ENCODE data around the gene FGFBP2.

The FGFBP2 gene

DNA sequence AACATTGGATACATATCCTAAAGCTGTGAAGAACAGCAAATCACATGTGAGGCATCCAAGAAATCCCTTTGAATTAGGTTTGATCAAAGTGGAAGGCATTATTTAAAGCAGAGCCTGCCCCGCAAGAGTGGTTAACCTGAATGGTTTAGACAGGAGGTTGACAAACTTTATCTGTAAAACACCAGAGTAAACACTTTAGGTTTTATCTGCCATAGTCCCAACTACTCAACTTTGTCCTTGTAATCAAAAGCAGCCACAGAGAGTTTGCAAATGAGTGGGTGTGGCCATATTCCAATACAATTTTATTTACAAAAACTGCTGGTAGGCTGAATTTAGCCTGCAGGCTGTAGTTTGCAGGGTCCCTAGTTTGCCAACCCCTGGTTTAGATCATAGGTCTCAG lies 25.2 kb upstream of the FGFBP2 start:
- FAIRE-seq (no peak), DNase-seq (ENCODE audit: insufficient read length, low spot score) (no peak)
- TF ChIP-seq, protein P1, sequence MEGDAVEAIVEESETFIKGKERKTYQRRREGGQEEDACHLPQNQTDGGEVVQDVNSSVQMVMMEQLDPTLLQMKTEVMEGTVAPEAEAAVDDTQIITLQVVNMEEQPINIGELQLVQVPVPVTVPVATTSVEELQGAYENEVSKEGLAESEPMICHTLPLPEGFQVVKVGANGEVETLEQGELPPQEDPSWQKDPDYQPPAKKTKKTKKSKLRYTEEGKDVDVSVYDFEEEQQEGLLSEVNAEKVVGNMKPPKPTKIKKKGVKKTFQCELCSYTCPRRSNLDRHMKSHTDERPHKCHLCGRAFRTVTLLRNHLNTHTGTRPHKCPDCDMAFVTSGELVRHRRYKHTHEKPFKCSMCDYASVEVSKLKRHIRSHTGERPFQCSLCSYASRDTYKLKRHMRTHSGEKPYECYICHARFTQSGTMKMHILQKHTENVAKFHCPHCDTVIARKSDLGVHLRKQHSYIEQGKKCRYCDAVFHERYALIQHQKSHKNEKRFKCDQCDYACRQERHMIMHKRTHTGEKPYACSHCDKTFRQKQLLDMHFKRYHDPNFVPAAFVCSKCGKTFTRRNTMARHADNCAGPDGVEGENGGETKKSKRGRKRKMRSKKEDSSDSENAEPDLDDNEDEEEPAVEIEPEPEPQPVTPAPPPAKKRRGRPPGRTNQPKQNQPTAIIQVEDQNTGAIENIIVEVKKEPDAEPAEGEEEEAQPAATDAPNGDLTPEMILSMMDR (IDR thresholded peaks at IDR 0.05; ENCODE audit: insufficient read depth, missing control alignments), result no peak

DNA sequence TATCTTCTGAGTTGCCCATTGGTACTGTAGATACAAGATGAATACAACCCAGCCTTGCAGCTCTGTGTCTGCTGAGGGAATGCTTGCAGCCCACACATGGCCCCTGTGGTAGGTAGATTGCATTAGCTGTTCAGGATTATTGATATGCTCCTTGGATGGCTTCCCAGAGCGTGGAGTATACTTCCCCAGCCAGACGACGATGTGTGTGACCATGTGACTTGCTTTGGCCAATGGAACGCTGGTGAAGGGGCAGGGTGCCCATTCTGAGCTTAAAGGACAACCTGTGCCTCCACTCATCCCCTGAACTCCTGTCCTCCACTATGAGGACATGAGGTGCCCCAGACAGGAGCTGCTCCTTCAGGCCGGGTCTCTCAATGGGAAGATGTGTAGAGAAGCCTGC lies 23.9 kb upstream of the FGFBP2 start:
- TF ChIP-seq, protein P1 (IDR thresholded peaks at IDR 0.05; ENCODE audit: insufficient read depth, missing control alignments), result no peak
- FAIRE-seq (no peak), DNase-seq (ENCODE audit: insufficient read length, low spot score) (no peak)

DNA sequence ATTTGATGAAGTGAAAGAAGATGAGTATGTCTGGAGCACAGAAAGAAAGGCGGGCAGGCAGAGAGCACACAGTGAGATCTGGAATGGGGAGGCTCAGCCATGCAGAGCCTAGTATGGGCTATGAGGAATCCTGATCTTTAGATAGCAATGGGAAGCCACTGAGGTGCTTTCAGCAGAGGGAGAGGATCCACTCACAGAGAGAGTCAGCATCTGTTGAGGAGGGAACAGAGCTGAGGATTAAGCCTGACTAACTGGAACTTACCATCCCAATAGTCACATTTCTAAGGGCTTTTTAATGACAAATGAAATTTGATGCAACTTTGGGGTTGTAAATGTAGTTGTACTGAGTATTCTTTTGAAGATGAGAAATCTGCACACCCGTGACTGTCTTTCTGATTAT lies 20.6 kb upstream of the FGFBP2 start:
- DNase-seq (ENCODE audit: insufficient read length, low spot score), result no peak
- TF ChIP-seq, protein P1 (IDR thresholded peaks at IDR 0.05; ENCODE audit: insufficient read depth, missing control alignments), result no peak
- no peak for FAIRE-seq

DNA sequence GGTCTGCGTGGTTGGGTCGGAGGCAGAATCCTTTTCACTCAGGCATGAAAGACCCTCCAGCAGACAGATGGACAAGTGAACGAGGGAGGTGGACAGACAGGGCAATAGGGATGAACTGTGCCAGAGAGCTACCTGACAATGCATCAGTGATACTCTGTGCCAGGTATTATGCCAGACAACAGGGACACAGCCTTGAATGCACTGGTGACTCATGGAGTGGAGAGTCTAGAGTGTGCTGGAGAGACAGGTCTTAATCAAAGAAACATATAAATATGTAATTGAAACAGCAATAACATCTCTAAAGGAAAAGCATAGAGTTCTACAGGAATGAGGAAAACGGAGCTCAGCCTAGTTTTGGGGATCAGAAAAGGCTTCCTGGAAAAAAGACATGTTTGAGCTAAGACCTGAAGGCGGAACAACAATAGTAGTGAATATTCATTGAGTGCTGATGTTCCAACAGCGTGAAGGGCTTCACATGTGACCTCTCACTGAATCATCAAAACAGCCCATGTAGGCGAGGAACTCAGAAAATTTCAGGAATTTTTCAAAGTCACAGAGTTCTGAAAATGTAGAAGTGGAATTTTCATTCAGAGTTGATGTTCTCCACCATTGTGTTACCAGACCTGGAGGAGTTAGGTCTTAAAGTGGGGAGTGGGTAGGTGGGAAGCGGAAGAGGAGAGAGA lies 20.0 kb upstream of the FGFBP2 start:
- no peak for FAIRE-seq
- TF ChIP-seq, protein P1 (IDR thresholded peaks at IDR 0.05; ENCODE audit: insufficient read depth, missing control alignments), result no peak
- no peak for DNase-seq (ENCODE audit: insufficient read length, low spot score)

DNA sequence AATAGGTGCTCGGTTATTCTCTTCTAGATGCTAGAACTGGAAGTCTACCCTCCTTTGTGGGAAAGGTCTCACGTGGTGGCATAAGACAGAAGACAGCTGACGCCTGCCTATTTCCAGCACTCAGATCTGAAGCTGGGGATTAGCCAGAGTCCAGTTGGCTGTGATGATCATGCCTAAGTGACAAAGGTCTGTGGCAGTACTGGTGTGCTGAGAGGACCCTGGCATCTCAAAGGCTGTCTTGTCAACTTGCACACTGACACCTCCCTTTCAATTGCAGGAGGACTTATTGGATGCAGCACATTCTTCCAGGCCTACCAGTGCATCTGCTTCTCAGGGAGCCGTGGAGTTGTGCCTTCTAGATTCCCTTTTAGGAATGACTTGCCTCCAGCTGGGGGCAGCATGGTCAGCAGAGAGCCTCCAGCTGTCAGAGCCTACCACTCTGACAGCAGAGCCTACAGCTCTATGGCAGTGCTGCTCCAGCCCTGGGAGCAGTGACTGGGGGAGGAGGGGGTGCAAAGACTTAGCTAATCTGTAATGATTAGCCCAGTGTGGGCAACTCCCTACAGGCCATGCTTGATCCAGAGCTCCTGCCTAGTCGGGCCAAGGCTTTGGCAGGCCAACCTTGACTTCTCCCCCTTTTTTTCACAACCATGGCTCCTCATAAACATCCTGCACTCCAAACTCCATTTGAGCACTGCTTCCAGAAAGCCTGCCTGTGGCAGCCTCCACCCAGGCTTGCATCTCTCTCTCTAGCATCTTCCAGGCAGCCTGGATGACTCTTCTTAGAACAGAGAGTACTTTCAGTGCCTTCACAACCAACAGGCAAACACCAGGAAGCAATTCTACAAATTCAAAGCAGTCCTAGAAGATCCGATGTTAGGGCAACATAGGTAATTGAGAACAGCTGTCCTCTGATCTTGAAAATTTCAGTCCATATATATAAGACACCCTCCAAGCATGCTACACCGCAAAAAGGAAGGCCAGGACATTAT lies 13.8 kb upstream of the FGFBP2 start:
- DNase-seq (ENCODE audit: insufficient read length, low spot score), result no peak
- no peak for FAIRE-seq
- TF ChIP-seq, protein P1 (IDR thresholded peaks at IDR 0.05; ENCODE audit: insufficient read depth, missing control alignments), result no peak

DNA sequence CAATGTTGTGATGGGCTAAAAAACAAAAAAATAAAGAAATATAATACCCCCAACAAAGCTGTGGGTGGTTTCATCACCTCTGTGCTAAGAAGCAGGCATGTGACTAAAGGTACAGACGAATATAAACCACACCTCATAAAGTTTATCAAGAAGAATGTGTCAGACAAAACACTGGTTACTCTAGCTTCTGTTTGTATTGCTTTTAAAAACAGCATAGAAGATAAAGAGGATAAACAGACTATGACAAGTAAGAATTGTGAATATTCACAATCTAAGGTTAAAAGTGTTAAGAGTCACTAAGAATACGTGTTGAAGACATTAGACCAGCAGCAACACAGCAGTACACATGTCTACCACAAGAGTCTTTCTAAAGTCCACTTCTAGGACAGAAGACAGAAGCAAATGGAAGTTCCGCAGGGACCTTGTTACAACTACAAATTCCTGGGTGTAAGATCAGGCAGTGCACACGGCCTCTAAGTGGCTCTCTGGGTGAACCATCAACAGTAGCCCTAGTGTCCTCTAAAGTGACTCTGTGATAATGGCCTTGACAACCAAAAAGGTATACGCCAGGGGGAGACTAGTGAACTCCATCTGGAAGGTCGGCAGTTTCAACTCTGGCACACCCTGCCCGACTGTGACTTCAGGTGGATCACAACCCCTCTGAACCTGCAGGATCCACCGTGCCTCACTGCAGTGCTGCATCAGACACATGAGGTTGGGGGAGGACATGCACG lies 8.3 kb upstream of the FGFBP2 start:
- DNase-seq (ENCODE audit: insufficient read length, low spot score) (no peak), FAIRE-seq (no peak)
- TF ChIP-seq, protein P1 (IDR thresholded peaks at IDR 0.05; ENCODE audit: insufficient read depth, missing control alignments), result no peak

All from D721Med (cell line).